Activated naive CD4-positive, alpha-beta T cell treated with Interleukin-2 at 50 U/mL for 16 hours (primary cell): ENCODE measurements around the gene DUSP22.

ENCODE experiments used
- DNase-seq: peaks from one replicate; pipeline ENCODE4 v3.0.0-alpha.2; 2020

Gene DUSP22

GRCh38 chr6:340991-341827 is 48.9 kb downstream of the DUSP22 start:
- DNase-seq: no peak

GRCh38 chr6:341914-342831 is 49.9 kb downstream of the DUSP22 start:
- no peak for DNase-seq

GRCh38 chr6:342832-343179 is 50.5 kb downstream of the DUSP22 start:
- DNase-seq: no peak

- no peak for DNase-seq
These were observed 51.1 kb downstream of the DUSP22 start for GRCh38 chr6:343226-343935.

DNA sequence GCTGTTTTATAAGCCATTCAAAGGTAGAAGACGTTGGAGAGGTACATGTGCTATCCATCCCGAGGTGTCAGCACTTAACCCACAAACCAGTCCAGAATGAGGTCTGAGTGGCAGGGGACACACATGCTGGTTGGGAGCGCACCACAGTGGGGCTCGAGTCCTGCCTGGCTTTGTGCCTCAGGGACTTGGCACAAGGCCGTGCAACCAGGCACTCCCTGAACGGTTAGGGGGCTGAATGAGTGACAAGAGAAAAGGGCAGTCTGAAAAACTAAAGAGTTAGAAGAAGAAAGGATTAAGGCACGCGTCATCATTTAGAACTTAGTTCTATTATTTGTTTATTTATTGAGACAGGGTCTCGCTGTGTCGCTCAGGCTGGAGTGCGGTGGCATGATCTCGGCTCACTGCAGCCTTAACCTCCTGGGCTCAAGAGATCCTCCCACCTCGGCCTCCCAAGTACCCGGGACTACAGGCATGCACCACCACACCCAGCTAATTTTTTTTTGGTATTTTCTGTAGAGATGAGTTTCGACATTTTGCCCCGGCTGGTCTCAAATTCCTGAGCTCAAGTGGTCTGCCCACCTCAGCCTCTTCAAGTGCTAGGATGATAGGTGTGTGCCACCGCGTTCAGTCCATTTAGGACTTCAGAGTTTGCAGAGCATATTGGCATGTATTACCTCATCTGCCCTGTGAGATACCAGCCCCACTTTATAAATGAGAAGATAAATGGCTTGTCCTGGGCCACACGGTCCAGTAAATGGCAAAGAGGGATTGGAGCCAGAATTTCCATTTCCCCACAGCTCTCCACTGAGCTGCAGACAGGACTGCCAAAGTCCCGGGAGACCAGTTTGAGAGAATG is 51.9 kb downstream of the DUSP22 start:
- DNase-seq: no peak

GRCh38 chr6:344816-345340 is 52.6 kb downstream of the DUSP22 start:
- no peak for DNase-seq

DNA sequence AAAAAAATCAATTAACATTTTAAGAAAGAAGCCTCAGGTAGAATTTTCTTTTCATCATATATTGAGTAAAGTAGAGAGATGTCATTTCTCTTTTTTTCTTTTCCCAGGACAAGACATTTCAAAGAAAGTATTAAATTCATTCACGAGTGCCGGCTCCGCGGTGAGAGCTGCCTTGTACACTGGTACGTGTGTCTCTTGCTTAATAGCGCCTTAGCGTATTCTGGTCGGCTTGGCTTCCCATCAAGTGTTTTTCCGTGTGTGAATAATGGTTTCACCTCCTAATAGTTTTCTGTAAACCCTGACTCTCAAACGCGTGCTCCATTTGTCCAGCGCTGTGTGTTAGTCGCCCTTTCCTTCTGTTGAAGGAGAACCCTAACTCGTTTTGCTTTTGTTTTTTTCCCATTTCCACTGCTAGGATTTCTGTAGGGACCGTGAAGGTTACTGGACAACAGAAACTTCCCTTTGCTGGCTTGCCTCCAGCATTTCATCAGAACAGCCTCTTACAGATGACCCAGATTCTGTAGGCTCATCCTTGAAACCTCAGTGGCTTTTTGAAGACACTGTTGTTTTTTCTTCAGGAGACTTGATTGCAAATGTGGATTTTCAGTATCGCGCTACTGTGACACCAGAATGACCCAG is 53.6 kb downstream of the DUSP22 start:
- no peak for DNase-seq

DNA sequence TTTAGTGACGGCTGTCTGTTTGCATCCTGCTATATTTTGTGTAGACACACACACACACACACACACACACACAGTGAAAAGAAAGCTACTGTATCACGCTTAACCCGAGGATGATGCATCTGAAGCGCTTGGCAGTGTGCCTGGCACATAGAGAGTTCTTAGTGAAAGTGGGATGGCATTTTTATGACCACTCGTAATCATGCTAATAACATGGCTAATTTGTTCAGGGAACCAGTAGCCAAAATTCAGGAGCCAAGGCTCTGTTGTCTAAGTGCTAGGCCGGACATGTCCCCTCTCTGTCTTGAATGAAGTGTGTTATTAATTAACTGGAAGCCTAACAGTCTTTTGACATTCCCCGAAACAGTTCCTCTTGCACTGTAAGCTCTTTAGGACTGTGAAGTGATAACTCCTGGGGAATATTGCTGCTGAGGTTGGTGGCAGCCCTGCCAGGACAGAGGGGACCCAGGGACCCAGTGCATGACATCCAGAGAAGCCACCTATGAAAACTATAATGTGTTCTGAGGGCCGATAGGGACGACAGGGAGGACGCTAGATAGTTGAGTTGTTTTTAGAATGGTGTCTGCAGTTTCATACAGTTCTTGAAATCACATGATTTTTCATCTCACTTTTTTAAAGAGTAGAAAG is 54.2 kb downstream of the DUSP22 start:
- no peak for DNase-seq

- DNase-seq: no peak
These were observed 54.9 kb downstream of the DUSP22 start for GRCh38 chr6:347232-347631.

- no peak for DNase-seq
These were observed 55.9 kb downstream of the DUSP22 start for GRCh38 chr6:347951-348859.

DNA sequence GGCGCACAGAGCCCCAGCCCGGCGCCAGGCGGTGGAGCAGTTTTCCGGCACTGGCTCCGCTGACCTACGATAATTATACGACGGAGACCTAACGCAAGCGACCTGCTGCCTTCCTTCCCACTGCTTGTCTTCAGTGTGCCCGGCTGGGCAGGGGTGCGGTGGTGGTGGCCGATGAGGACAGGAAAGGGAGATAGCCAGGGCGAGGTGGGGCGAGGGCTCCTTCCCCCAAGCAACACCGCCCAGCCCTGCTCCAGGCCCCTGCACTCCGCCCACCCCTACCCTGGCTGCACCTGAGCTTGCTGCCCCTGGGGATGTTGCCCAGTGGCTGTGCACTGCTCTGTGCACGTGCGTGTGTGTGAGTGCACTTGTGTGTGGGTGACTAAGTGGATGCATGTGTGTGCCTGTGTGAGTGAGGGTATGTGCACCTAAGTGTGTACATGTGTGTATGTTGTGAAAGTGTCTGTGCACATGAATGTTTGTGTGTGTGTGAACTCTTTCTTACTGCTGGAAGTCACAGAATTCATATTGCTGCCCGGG is 56.6 kb downstream of the DUSP22 start:
- no peak for DNase-seq

DNA sequence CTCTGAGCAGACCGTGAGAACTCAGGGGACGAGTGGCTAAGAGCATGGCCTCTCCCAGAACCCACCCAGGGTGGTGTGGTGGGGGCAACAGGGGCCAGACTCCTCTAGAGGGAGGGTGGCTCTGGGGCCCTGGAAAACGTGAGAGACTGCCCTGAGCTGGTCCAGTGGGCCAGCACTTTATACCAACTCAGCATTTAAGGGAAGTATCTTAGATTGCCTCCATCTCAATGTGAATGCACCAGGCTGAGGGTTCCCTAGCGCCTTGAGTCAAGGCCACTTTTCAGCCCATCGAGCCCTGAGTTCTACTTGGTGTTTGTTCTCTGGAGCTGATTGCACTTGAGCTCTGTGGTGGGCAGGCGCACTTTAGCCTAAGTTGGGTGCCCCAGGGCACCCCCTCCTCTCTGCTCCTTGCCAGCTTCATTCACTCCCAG is 57.2 kb downstream of the DUSP22 start:
- DNase-seq: no peak

- no peak for DNase-seq
These were observed 58.1 kb downstream of the DUSP22 start for GRCh38 chr6:350371-350770.

DNA sequence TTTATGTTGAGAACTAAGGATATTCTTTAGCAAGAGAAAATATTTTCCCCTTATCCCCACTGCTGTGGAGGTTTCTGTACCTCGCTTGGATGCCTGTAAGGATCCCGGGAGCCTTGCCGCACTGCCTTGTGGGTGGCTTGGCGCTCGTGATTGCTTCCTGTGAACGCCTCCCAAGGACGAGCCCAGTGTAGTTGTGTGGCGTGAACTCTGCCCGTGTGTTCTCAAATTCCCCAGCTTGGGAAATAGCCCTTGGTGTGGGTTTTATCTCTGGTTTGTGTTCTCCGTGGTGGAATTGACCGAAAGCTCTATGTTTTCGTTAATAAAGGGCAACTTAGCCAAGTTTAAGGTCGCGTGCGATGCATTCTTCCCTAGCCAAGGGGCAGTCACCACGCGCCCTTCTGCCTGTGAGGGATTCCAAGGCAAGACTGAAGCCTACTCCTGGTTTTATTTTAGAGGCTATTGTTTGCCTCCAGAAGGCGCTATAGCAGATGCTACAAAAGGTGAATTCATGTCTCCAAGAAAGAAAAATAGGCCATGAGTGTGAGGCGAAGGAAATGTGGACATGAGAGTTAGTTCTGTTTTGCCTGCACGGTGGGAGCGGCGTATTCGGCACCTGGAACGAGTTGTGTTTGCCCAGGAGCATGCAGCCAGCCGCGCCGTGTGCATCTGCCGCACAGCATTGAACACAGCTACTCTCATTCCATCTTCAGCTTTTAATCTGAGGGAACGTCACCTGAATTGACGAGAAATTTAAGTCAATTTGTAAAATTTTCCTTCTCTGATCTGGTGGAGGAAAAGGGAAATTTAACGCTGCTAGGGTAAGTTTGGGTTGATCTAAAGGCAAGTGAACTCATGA is 59.0 kb downstream of the DUSP22 start:
- DNase-seq: no peak

- DNase-seq: no peak
These were observed 59.6 kb downstream of the DUSP22 start for GRCh38 chr6:351867-352289.

GRCh38 chr6:352474-352873 is 60.2 kb downstream of the DUSP22 start:
- DNase-seq: no peak

DNA sequence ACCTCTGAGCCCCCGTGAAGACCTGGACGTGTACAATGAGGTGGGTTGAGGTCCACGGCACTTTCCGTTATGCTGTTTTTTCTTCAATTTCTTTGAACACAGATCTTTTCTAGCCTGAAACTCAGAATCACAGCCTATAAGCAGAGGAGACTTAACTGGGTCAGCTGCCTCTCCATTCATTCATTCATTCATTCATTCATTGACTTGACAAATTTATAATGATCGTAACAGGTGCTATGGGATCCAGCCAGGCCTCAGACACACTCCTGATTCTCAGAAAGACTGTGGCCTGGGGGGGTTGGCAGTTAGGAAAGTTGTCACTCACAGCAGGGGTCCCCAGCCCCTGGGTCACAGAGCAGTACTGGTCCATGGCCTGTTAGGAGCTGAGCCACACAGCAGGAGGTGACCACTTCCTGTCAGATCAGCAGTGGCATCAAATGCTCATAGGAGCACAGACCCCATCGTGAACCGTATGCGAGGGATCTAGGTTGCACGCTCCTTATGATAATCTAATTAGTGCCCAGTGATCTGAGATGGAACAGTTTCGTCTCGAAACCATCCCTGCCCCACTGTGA is 60.7 kb downstream of the DUSP22 start:
- no peak for DNase-seq
